Measurements from ENCODE around the gene RNF215. TPM values are rescaled to one million over a fixed set of nuclear protein-coding genes. Genes with fewer than 3 reads are reported as not detected.

The RNF215 gene
- 11.9 and 38.5 TPM in 2 replicates for total RNA-seq (ENCODE audit: low replicate concordance)

DNA sequence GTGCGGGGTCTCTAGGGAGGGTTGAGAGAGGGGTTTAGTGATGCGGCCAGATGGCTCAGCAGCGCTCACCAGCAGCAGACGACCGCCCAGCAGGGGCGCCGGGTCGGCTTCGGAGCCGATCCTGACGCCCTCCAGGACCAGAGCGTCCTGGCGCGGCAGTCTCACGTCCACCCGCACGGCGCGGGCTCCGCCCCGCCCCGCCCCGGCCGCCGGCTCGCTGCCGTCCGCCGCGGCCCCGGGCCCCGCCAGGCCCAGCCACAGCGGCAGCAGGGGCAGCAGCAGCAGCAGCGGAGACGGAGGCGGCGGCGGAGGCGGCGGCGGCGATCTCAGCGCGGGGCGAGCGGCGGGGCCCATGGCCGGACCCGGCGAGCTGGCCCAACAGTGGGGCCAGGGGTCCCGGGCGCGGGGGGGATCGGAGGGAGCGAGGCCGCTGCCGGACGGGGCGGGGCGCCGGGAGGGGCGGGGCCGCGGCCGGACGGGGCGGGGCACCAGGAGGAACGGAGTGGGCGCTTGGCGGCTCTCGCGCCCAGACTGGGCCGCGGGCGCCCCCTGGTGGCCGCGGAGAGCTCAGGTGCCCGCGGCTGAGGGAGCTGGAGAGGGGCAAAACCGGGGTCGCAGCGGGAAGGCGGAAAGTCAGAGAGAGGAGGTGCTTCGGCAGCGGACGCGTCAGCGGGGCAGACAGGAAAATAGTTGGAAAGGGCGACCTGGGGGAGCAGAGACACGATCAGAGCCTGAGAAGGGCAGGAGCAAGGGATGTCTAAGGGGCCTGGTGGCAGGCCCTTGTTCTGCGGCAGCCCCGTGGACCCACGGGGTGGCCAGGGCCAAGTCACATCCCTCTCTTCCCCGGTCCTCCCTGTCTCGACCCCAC lies at the start of gene RNF215:
Gene RNF215 (minus strand): TSS at position 452 of the 868 bp plus-strand sequence. CDS start 98 bp downstream, at position 354.
- peak within 1 kb of the TSS; percentile 12 for H3K9ac ChIP-seq

DNA sequence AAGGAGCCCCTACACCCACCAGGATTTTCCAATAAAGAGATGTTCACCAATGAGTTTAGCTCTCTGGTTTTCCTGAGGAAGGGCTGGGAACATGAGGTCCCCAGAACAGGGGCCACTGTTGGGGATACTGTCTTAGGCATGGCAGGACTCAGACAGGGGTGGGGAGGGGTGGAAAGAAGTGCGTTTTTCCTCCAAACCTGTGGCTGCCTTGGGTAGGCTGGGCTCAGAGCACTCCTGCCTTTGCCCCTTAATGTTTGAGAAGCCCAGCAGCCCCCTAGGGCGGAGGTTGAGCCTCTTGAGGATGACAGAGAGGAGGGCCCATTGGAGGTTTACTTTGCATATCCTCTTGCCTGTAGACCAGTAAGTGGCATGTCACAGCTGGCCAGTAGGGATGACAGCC lies 49.0 kb upstream of the RNF215 start:
- no peaks in the 10 kb centered on the region for H3K27me3 ChIP-seq
- no peak overlapping the region for H3K4me3 ChIP-seq
- H4K20me1 ChIP-seq (ENCODE audit: low read depth), result no peaks in the 10 kb centered on the region
- H3K36me3 ChIP-seq, result no peaks in the 10 kb centered on the region
- H3K4me1 ChIP-seq, result no peaks in the 10 kb centered on the region
- H3K27ac ChIP-seq, result no peak overlapping the region
- H3K79me2 ChIP-seq (ENCODE audit: low read depth), result no peaks in the 10 kb centered on the region
- no peak overlapping the region for H2AFZ ChIP-seq (replicated peaks)
- Mint-ChIP-seq H3K4me1 (peaks cover 10% of the 10 kb centered on the region), H3K27ac (no peak overlapping the region), H3K27me3 (ENCODE audit: insufficient read depth, low read depth) (no peaks in the 10 kb centered on the region), H3K36me3 (no peaks in the 10 kb centered on the region), H3K4me3 (no peak overlapping the region), H3K9me3 (no peaks in the 10 kb centered on the region)
- no peaks in the 10 kb centered on the region for H3K9me3 ChIP-seq (ENCODE audit: low read depth)
- H3K4me2 ChIP-seq, result no peak overlapping the region
- DNase-seq (ENCODE audit: low spot score), result no peak
- no peak overlapping the region for H3K9ac ChIP-seq
- no peaks in the 10 kb centered on the region for H3F3A ChIP-seq (ENCODE audit: low read depth)
- TF ChIP-seq, protein P1, sequence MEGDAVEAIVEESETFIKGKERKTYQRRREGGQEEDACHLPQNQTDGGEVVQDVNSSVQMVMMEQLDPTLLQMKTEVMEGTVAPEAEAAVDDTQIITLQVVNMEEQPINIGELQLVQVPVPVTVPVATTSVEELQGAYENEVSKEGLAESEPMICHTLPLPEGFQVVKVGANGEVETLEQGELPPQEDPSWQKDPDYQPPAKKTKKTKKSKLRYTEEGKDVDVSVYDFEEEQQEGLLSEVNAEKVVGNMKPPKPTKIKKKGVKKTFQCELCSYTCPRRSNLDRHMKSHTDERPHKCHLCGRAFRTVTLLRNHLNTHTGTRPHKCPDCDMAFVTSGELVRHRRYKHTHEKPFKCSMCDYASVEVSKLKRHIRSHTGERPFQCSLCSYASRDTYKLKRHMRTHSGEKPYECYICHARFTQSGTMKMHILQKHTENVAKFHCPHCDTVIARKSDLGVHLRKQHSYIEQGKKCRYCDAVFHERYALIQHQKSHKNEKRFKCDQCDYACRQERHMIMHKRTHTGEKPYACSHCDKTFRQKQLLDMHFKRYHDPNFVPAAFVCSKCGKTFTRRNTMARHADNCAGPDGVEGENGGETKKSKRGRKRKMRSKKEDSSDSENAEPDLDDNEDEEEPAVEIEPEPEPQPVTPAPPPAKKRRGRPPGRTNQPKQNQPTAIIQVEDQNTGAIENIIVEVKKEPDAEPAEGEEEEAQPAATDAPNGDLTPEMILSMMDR (IDR thresholded peaks at IDR 0.05), result no peak
- no peak for TF ChIP-seq EZH2phosphoT487 (IDR thresholded peaks at IDR 0.05)
- no peak for TF ChIP-seq EZH2 (IDR thresholded peaks at IDR 0.05)

More for the DNA sequence above, at the start of gene RNF215:
- H3K27ac Mint-ChIP-seq, result peak within 1 kb of the TSS; percentile 87
- peaks cover 6% of the 10 kb centered on the region for H3K9me3 Mint-ChIP-seq
- Histone ChIP-seq H3K9me3 (ENCODE audit: low read depth) (no peaks in the 10 kb centered on the region), H3K4me3 (peak within 1 kb of the TSS; percentile 59), H3K79me2 (ENCODE audit: low read depth) (no peaks in the 10 kb centered on the region), H3K4me2 (peak within 1 kb of the TSS; percentile 79), H2AFZ (replicated peaks) (peak within 1 kb of the TSS; percentile 96), H3K27ac (no peak within 1 kb of the TSS), H3K27me3 (no peaks in the 10 kb centered on the region), H3K4me1 (peaks cover 15% of the 10 kb centered on the region), H3F3A (ENCODE audit: low read depth) (peaks cover 8% of the 10 kb centered on the region), H4K20me1 (ENCODE audit: low read depth) (no peaks in the 10 kb centered on the region), H3K36me3 (no peaks in the 10 kb centered on the region)
- DNase-seq (ENCODE audit: low spot score), result peak; percentile 94
- peaks cover 25% of the 10 kb centered on the region for H3K4me1 Mint-ChIP-seq
- peaks cover 9% of the 10 kb centered on the region for H3K27me3 Mint-ChIP-seq (ENCODE audit: insufficient read depth, low read depth)
- H3K36me3 Mint-ChIP-seq, result peaks cover 2% of the 10 kb centered on the region
- TF ChIP-seq, protein P1 (IDR thresholded peaks at IDR 0.05), result peak; percentile 94
- TF ChIP-seq EZH2phosphoT487 (IDR thresholded peaks at IDR 0.05), result no peak
- peak within 1 kb of the TSS; percentile 90 for H3K4me3 Mint-ChIP-seq

DNA sequence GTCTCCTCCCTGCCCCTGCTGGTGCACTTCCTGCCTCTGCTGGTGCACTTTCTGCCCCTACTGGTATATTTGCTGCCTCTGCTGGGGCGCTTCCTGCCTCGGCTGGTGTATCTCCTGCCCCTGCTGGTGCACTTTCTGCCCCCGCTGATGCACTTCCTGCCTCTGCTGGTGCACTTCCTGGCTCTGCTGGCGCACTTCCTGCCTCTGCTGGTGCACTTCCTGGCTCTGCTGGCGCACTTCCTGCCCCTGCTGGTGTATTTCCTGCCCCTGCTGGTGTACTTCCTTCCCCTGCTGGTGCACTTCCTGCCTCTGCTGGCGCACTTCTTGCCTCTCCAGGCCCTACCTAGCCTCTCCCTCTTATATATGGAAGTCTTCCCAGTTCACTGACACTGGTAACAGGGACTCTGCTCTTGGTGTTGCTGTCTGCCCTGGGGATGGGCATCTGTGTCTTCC lies 48.5 kb upstream of the RNF215 start:
- H3K4me2 ChIP-seq, result no peak overlapping the region
- no peaks in the 10 kb centered on the region for H3K9me3 ChIP-seq (ENCODE audit: low read depth)
- H3K4me1 ChIP-seq, result no peaks in the 10 kb centered on the region
- Mint-ChIP-seq H3K36me3 (no peaks in the 10 kb centered on the region), H3K4me1 (peaks cover 6% of the 10 kb centered on the region), H3K27ac (no peak overlapping the region), H3K9me3 (no peaks in the 10 kb centered on the region), H3K4me3 (no peak overlapping the region), H3K27me3 (ENCODE audit: insufficient read depth, low read depth) (no peaks in the 10 kb centered on the region)
- H3K9ac ChIP-seq, result no peak overlapping the region
- no peaks in the 10 kb centered on the region for H4K20me1 ChIP-seq (ENCODE audit: low read depth)
- no peaks in the 10 kb centered on the region for H3K79me2 ChIP-seq (ENCODE audit: low read depth)
- no peaks in the 10 kb centered on the region for H3F3A ChIP-seq (ENCODE audit: low read depth)
- H3K27ac ChIP-seq, result no peak overlapping the region
- no peaks in the 10 kb centered on the region for H3K27me3 ChIP-seq
- no peak for DNase-seq (ENCODE audit: low spot score)
- H3K36me3 ChIP-seq, result no peaks in the 10 kb centered on the region
- no peak overlapping the region for H2AFZ ChIP-seq (replicated peaks)
- H3K4me3 ChIP-seq, result no peak overlapping the region
- TF ChIP-seq EZH2 (IDR thresholded peaks at IDR 0.05) (no peak), EZH2phosphoT487 (IDR thresholded peaks at IDR 0.05) (no peak)
- TF ChIP-seq, protein P1 (IDR thresholded peaks at IDR 0.05), result no peak

All from neural progenitor cell (in vitro differentiated cells).